AG08395 (cell line): ENCODE data around the gene CDH4.

Experiments used
- DNase-seq: peaks from one replicate; pipeline ENCODE4 v3.0.0; 2012; ENCODE audit warnings: mixed read lengths, low spot score

The CDH4 gene

DNA sequence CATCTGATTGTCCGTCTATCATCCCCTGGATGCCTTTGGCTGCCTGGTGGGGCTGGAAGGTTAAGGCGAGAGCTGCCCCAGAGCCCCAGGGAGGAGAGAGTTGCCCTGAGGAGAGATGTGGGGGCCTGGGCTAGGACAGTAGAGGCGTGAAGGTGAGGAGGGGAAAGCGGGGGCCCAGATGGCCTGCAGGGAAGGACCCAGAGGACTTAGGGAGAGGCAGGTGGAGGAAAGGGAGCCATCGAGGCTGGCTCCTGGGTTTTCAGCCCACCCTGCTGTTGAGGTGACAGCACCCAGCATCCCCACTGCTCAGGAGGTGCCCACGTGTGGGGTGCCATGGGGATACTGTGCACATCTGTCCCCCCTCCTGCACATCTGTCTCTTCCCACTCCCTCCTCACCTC, 539.9 kb downstream of the CDH4 start:
- DNase-seq, result no peak

DNA sequence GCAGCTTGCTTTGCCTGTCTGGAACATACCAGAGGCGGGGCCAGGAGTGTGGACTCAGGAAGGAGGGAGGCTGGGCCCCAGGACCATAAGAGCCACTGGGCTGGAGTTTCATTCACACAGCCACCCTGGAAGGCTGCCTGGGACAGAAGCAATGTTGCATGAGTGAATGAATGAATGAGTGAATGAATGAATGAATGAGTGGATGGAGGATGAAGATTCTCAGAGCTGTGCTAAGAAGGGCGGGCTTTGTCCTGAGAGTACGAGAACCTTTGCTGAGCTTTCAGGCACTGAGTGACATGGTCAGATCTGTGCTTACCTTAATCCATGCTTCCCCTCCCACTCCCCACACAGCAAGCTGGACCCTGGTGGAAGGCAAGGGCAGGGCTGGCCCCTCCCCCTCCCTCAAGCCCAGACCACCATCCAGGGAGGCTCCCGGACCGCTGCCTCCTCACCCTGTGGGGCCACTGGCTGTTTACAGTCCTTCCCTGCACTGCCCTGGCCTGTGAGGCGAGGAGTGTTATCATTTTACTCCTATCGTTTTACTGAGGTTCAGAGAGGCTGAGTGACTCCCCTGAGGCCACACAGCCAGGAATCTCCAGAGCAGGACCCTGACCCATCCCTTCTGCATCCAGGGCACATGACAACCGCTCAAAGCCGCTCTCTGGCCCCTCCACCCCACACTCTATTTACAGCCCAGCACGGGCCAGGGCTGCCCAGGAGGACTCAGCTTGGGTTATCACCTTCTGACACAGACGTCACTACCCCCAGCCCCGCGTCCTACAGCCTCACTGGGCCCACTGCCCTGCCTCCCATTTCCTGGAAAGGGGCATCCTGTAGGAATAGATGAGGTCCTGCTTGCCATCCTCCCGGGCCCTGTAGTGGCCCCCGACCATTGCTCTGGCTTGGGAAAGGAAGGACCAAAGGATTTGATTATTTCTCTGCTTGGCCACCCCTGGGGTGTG, 543.9 kb downstream of the CDH4 start:
- DNase-seq, result no peak

DNA sequence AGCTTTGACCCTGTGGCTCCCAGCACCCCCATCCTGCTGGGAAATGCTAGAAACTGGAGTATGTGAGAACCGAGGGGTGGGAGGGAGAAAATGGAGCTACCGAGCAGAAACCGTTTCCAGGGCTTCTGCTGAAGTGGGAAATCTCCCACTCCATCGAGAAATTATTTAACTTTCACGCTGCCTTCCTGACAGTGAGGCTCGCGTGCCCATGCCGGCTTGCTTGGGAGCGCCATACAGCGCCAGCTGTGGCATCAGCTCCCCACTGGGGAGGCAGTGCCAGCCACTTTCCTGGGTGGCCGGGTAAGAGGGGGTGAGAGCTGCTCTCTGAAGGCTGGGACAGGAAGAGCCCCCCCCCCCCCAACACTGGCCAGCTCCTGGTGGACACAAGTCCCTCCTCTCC, 544.7 kb downstream of the CDH4 start:
- no peak for DNase-seq

DNA sequence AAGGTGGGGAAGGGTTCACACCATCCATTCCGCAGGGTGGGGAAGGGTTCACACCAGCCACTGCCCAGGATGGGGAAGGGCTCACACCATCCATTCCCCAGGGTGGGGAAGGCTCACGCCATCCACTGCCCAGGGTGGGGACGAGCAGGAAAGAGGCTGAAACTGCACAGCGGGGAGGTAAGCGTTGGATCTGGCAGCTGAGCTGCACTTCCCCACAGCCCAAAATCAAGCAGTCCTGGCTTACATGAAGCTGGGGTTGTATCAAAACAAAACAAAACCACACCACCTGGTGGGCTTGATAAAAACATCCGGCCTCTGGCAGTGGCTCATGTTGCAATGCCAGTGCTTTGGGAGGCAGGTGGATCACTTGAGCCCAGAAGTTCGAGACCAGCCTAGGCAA, 545.1 kb downstream of the CDH4 start:
- DNase-seq, result no peak

- DNase-seq, result no peak
Measured at GRCh38 chr20:61797971-61798411, 545.9 kb downstream of the CDH4 start.

- DNase-seq, result no peak
Measured at GRCh38 chr20:61798632-61799031, 546.6 kb downstream of the CDH4 start.

DNA sequence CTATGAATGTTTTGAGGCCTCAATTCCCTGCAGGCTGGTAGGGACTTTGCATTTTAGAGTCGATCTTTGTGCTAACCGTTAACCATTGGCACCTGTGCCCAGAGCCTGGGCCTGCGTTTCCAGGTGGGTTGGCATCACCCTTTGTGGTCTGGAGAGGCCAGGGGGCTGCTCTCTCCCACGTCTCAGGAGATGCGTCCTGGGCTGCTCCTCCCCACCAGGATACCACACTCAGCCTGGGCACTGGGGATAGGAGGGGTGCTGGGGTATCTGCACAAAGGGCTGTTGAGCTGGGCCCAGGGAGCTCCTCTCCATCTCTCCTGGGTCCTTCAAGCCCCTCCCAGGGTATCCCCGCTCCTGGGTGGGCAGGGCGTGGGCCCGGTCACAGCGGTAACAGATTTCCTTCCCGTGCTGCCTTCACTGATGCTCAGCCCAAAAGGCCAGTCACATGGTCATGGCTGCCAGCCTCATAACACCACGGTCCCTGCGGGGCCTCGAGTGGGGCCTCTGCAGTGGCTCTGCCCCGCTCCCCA, 547.4 kb downstream of the CDH4 start:
- DNase-seq, result no peak

DNA sequence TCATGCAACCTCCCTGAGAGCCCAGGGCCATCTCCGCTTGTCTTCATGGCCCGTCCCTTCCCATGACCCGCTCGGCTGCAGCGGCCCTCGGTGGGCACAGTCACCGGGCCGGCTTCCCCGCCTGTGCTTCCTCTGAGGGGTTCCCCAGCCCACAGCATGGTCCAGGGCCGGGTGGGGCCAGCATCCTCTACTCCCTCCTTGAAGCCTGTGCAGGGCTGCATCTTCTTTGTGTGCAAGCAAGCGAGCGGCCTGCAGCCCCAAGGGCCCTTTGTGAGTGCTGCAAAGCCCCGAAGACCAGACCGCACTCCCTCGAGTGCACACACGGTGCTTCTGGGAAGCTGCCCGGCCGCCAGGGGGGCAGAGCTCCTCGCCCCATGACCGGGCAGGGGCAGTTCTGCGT, 547.9 kb downstream of the CDH4 start:
- DNase-seq, result no peak

DNA sequence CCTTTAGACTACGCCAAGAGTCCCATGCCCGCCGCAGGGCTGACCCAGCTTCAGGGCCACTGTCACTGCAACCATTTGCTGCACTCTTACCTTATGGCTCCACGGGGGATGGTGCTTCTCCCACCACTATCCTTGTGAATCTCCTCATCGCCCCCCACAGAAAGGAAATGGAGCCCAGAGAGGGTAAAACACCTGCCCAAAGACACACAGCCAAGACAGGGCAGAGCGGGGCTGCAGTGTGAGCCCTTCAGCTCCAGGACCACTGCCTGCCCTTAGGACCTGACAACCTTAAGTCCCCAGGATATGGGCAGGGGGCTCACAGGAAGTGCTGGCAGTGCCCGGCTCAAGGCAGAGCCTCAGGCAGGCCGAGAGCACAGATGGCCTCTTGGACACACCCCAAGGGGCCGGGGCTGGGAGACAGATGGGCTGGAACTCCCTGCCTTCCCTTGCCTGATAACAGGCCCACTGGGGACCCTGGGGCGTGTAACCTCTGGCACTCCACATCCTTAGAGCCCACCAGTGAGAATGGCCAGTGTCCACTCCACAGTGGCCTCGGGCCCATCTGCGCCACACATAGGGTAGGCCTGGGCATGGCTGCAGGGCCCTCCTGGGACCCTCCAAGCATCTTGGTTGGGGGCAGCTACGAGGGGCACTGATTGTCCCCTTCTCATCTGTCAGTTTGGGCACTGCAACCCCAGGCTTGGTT, 548.5 kb downstream of the CDH4 start:
- DNase-seq, result no peak

DNA sequence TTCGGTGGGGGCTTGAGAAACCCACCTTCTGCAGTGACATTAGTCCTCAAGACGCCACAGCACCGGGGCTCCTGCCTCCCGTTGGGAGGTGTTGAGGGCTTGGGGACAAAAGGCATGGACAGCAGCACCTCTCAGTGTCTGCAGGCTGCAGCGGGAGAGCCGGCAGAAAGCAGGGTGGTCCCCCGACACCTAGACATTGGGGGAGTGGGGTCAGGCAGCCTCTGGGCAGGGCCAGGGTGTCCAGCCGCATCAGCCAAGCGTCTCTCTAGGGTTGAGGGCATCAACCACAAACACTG, 549.0 kb downstream of the CDH4 start:
- DNase-seq, result no peak

GRCh38 chr20:61801428-61801827, 549.4 kb downstream of the CDH4 start:
- no peak for DNase-seq

DNA sequence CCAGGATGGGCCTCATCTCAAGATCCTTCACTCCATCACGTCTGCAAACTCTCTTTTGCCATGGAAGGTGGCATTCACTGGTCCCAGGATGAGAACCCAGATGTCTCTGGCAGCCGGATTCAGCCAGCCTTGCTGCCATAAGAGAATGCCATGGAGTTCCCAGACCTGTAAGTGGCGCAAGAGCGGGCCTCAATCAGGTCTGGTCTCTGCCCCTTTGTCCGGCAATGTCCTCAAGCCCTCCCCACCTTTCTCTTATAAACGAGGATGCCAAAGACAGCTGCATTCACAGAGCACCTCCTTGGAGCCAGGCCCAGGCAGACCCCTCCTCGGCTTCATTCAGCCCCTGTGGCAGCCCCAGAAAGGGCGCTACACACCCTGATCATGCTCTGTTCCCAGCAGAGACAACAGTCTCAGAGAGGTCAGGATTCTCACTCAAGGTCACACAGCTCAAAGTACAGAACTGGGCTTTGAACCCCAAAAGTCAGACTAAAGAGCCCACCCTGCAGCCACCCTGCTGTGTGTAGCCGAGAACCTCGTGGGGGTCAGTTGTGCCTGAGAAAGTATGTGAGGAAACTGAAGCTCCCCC, 549.9 kb downstream of the CDH4 start:
- no peak for DNase-seq

DNA sequence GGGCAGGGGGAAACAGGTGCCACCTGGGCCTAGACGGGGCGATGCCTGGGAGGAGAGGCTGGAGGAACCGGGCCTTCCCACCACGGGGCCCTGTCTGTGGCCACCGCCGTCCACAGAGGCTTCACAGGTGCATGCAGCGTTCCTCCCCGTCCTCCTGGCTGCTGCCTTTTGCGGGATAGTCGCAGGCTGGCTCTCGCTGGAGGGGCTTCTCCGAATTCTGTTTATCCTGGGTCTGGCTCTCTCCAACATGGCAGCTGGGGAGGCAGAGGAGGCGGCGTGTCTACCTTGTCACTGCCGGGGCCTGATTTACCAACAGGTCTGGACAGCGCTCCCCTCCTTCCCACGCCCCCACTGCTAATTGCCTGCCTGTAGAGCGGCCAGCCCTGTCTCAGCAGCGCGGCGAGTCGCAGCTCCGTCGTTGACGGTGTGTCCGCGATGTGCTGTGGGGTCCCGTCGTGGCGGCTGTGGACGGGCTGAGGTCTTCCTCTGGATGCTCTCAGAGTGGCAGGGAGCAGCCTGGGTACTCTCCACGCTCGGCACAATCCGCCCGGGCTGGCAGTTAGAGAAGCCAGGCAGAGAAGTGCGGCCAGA, 550.8 kb downstream of the CDH4 start:
- no peak for DNase-seq

- DNase-seq, result no peak
Measured at GRCh38 chr20:61803416-61803914, 551.4 kb downstream of the CDH4 start.

DNA sequence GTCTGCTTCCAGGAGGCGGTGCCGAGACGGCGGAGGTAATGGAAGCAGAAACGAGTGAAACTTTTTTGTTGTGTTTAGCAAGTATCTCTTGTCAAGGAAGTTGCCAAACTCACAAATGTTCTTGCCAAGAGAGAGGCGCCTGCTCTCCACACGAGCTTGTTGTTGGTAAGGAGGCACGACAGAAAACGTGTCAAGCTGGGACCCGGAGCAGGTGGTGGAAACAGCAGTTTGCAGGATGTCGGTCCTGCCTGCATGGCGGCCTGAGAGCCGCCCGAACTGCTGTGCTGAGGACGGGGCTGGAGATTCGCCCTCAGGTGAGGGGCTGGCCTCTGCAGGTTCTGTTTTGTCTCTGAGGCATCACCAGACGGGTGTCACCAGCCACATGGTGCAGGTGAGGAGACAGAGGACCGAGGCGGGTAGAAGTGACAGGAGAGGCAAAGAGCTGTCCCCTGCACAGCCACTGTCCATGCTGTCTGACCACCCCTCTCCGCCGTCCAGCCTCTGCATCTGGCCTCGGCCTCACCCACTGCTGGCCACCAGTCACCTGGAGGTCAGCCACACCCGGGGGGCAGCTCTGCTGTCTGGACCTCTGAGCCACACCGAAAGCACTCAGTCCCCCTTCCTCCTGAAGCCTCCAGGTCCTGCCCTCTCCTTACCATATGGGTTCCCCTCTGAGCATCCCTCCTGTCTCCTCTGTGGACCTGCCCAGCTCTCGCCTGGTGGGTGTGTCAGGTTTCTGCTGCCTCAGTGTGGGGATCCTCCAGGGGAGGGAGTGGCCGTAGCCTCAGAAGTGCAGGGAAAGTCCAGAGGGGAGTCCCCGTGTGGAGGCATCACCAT, 552.1 kb downstream of the CDH4 start:
- no peak for DNase-seq

GRCh38 chr20:61804752-61805295, 552.8 kb downstream of the CDH4 start:
- peak; percentile 36 for DNase-seq

DNA sequence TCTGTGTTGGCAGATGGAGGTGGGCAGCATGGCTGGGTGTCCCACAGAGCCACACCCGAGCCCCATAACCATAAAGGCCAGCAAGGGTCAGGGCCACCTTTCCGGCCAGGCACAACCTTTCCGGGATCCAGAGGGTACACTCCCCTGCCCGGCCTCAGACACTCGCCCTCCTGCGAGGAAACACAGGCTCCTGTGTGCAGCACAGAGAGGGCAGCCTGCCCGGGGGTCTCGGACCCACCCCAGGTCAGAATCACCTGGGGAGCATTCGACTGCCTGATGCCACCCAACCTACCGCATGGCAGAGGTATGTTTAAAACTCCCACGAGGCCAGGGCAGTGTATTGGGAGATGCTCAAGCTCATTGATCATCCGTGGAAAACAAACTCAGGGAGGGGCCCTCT, 553.3 kb downstream of the CDH4 start:
- DNase-seq, result no peak

DNA sequence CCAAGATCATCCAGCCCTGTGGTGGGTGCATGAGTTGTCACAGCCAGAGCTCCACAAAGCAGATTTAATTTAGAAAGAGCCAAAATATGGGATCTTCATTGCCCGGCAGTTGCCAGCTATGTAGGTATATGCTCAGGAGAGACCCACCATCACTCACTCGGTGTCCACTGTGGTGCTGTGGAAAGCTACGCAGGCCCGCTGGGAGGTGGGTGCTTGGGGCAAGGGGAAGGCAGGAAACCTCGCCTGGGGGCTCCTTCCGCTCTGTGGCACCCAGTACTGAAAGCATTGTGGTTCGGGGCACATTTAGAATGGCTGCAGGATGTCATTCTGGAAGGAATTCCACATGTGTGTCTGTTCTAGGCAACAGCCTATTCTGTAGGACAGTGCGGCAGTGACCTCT, 553.7 kb downstream of the CDH4 start:
- DNase-seq, result no peak

GRCh38 chr20:61806314-61806713, 554.3 kb downstream of the CDH4 start:
- DNase-seq, result no peak

GRCh38 chr20:61806995-61807394, 554.9 kb downstream of the CDH4 start:
- DNase-seq, result no peak
